CMK (cell line): Measurements from ENCODE around the gene EFCAB14.
"Not testable (repeated sequence)": the region's sequence is repeated elsewhere in the genome, so short reads cannot be mapped to it uniquely, and the experiment has no call there.

Experiments
- DNase-seq: peaks from one replicate; pipeline ENCODE4 v3.0.0-alpha.2; 2010; ENCODE audit warnings: low read depth

EFCAB14 gene

DNA sequence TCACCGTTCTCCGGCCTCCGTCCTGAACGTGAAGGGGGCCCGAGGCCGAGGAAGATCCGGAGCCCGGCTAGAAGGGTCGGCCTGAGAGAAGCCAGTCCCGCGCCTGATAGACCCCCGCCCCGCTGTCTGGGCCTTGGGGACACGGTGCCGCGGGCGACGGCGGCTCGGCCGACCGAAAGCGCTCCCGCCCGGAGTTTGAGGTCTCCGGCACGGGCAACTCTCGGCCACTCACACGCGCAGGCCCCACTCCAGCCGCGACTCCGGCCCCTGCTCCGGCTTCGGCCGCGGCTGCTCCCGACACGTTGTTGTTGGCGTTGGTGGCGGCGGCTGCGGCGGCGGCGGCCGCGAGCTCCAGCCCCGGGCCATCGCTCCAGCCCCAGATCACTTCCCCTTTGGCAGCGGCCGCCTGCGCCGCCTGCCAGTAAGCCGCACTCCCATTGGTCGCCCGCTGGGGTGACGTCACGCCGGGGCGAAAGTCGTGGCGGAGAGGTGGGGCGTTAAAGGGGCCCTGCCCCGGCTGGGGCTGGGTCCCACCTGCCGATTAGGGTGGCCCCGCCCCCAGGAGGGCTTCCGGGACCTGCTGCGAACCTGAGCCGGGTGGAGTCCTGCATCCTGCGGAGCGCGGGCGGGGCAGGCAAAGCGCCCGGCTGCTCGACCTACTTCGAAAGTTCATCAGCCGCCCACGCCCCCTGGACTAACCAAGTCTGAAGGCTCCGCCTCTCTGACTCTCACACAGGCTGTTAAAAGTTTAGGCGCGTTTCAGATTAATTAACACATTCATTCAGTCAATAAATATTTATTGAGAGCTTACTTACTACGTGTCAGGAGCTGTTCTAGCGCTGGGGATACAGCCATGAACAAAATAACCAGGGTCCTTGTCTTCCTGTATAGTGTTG, at the start of gene EFCAB14:
TSS of gene EFCAB14 (minus strand) at position 388 of the 896 bp plus-strand sequence. CDS start 1,027 bp downstream, outside the sequence.
- peak; percentile 90 for DNase-seq

DNA sequence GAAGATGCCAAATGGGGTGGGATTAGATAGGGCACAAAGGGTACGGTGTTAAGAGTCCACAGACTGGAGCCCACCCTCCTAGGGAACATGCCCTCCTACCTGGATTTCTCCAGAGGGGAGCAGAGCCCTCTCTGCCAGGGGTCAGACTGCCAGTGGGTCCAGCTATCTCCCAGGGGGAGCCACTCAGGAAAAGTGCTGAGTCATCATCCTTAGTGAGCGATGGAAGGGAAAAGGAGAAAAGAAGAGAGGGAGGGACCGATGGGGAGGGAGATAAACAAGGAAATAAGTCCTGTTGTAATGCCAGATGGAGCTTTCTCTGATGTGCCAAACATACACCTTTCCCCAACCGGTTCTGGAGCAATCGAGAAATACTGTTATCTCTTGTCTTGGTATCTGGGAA, 49.5 kb upstream of the EFCAB14 start:
- DNase-seq = no peak

GRCh38 chr1:46767649-46768282, 48.9 kb upstream of the EFCAB14 start:
- DNase-seq = no peak

DNA sequence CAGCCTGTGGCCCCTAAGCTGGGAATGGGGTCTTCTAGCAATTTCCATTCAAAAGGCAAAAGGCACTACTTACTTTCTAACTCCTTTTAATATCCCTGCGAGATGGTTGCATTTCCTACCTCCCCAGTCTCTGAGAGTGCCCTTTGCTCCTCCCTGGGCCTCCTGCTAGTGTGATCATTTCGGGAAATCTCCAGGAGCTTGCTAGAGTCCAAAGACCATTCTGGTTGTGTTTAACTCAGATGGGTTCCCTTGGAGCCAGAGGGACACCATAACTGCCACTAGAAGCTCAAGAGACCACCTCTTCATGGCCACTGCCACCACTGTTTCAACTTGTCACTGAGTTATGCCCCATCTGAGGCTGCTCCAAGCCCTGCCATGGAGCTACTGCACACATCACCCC, 45.5 kb upstream of the EFCAB14 start:
- DNase-seq = no peak

GRCh38 chr1:46761740-46762139, 42.8 kb upstream of the EFCAB14 start:
- DNase-seq = no peak

- DNase-seq = no peak
Measured at GRCh38 chr1:46760558-46761166, 41.7 kb upstream of the EFCAB14 start.

- no peak for DNase-seq
Measured at GRCh38 chr1:46757956-46758528, 39.1 kb upstream of the EFCAB14 start.

DNA sequence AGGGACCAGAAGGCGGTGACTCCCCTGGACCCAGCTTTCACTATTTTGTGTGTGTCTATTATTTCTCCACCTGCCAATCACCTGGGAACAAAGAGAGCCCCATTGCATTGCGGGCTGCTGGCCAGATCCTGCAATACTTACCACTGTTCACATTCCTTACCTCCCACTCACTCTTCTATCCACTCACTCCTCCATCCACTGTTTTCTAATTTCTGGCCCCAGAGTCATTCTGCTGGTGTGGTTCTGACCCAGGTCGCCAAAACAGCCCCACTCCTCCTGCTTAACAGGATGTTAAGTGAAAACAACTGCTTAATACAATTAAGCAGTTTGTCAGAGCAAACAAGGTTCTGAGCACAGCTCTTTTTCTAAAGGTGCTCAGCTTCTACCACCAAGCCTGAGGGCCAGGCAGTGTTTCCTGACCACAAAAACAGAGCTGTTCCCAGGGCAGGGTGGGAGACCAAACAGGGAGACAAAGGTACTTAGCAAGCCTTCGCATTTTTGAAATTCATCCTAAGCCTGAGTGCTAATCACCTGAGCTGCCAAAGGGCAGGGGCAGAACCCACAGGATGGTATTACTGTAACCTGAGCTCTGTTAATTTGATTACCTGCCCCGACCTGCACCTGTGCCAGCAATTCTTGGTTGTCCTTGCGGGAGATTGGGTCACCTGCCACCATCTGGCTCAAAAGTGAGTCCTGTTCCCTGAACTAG, 38.5 kb upstream of the EFCAB14 start:
- no peak for DNase-seq

DNA sequence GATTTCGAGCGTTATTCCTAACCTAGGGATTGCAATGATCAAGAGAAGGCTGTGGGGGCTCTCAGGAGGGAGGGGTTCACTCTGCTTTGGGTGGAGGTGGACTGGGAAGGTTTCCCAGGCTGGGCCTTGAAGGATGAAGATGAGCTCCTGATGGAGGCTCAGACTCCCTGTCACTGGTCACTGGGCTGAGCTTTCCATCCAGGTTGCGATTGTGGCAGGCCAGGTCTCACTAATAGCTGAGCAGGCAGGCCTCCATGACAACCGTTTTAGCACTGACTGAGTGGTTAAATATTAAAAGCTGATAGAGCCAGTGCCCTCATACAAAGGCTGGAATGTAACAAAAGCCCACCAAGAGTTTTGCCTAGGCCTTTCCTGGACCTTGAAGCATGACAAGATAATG, 36.2 kb upstream of the EFCAB14 start:
- no peak for DNase-seq

DNA sequence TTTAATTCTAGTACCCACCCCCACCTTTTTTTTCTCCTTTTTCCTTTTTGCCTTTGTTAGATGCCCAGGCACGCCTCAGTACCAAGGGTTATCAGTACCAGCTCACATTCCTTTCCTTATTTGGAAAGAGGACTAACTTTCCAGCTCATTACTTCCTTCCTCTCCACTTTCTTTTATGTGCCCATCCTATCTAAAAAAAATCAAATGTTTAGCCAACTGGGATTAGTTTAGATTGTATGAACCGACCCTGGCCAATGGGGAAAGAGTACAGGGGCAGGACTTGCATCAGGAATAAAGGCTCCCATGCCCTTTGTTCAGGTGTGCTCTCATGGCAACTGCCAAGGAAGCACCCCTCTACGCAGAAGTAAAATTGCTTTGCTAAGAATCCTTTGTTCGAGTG, 35.8 kb upstream of the EFCAB14 start:
- not testable (repeated sequence) for DNase-seq

DNA sequence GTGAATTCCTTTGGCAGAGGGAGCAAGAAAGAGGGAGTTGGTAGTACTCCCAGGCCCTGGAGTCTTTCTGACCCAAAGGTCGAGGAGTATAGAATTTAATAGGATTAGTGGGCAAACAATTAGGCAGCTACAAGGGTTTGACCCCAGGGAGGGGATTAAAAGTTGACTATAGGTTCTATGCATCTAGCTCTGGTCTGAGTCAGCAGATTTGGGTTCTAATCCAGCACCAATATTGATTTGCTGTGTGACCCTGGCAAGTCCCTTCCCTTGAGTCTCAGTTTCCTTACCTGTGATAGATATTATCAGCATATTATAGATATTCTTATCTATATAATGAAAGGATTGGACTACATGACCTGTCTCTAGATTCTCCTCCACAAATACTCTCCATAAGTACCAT, 35.1 kb upstream of the EFCAB14 start:
- DNase-seq = no peak

DNA sequence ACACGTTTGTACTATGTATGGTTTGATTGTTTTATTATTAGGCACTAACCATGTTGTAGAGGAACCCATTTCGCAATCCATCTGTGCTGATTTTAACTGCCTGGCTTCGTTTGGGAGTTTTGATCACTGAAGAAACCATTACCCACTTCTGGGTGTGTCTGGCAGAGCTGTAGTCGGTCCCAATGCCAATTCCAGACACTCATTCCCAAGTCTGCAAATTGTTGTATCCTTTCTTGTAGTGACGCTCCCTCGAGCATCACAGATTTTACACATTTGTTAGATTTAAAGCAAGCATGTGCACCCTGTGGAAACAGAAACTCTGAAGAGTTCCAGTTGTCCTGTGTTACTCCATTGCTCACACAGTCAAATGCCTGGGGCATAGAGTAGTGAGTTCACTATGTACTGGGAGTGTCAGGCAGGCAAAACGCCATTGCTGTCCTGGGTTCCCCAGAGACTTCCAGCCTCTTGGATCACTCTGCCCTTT, 31.0 kb upstream of the EFCAB14 start:
- no peak for DNase-seq

- no peak for DNase-seq
Measured at GRCh38 chr1:46749404-46749803, 30.5 kb upstream of the EFCAB14 start.

GRCh38 chr1:46747683-46748288, 28.9 kb upstream of the EFCAB14 start:
- no peak for DNase-seq

- DNase-seq = no peak
Measured at GRCh38 chr1:46742069-46742468, 23.2 kb upstream of the EFCAB14 start.

- DNase-seq = peak; percentile 44
Measured at GRCh38 chr1:46735708-46736324, 16.9 kb upstream of the EFCAB14 start.

DNA sequence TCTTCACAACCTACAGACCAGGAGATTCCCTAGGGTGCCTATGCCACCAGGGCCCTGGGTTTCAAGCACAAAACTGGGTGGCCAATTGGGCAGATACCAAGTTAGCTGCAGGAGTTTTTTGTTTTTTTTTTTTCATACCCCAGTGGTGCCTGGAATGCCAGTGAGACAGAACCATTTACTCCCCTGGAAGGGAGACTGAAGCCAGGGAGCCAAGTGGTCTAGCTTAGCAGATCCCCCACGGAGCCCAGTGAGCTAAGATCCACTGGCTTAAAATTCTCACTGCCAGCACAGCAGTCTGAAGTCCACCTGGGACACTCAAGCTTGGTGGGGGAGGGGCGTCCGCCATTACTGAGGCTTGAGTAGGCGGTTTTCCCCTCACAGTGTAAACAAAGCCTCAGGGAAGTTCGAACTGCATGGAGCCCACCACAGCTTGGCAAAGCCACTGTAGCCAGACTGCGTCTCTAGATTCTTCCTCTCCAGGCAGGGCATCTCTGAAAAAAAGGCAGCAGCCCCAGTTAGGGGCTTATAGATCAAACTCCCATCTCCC, 9.5 kb upstream of the EFCAB14 start:
- DNase-seq = not testable (repeated sequence)

GRCh38 chr1:46725736-46726108, 6.8 kb upstream of the EFCAB14 start:
- DNase-seq = no peak

DNA sequence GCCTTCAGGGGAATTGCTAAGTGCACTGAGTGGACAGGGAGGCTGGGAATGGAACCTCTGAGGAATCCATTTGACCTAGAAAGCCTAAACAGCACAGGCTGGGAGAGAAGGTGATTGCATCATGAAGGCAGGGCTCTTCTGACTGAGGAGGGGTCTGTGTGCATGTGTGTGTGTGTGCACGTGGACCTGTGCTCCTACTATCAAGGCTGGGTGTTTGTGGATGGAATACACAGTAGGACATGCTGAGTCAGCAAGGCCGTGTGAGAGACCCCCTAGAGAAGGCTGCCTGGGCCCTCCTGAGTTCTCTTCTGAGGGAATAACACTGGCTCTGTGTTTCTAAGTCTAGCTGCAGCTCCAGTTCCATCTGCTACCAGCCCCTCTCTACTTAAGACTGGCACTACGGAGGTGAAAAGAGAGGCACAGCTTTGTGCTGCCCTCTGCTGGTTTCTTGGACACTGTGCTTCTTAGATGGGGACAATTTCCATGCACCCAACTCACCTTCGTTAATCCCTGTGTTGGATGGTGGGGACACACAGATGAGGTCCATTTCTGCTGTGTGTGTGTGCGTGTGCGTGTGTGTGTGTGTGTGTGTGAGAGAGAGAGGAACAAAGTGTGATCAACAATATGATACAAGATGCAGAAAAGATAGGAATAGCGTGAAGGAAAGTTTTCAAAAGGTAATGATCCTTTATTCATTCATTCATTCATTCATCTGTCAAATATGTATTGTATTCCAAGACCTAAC, 6.2 kb upstream of the EFCAB14 start:
- DNase-seq = peak; percentile 70

DNA sequence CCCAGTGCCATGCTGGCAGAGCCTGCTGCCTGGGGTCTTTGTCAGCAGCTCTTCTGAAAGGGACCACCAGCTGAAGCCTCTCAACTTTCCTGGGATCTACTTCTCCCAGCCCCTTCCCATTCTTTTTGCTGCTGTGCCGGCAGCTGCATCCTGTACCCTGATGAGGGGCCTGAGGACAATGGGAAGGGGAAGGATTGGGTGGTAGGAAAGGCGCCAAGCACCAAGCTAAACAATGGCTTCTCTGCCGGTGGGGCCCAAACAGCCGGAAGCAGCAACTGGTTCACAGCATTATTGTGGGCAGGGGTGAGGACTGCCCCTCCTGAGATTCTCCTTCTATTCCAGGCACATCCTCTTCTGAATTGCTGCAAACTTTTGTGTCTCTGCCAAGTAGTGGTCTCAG, 5.0 kb upstream of the EFCAB14 start:
- no peak for DNase-seq
